Stimulated activated CD8-positive, alpha-beta memory T cell treated with anti-CD3 and anti-CD28 coated beads, Interleukin-2, amount 100 ng/mL, for 48 hours (primary cell): Measurements from ENCODE around the gene CCDC136.
A peak's percentile ranks its signal among the peaks of the same experiment; 100 is the strongest.

Source experiments
- DNase-seq, 2 donors: peaks; one replicate each; pipeline ENCODE4 v3.0.0-alpha.2; 2020; ENCODE audit warnings: low read depth in 2 of 2

CCDC136 gene

GRCh38 chr7:128831994-128832879 lies 40.5 kb downstream of the CCDC136 start:
- no peak for DNase-seq

GRCh38 chr7:128832880-128833147 lies 41.0 kb downstream of the CCDC136 start:
- DNase-seq, result no peak

GRCh38 chr7:128833148-128833945 lies 41.6 kb downstream of the CCDC136 start:
- no peak for DNase-seq

GRCh38 chr7:128833946-128834325 lies 42.2 kb downstream of the CCDC136 start:
- no peak for DNase-seq

- DNase-seq, result no peak
These were observed 43.5 kb downstream of the CCDC136 start for GRCh38 chr7:128835231-128835751.

- DNase-seq, result no peak
These were observed 44.2 kb downstream of the CCDC136 start for GRCh38 chr7:128835790-128836641.

- no peak for DNase-seq
These were observed 45.1 kb downstream of the CCDC136 start for GRCh38 chr7:128836729-128837348.

- DNase-seq, result no peak
These were observed 45.8 kb downstream of the CCDC136 start for GRCh38 chr7:128837521-128837921.

GRCh38 chr7:128838109-128838779 lies 46.5 kb downstream of the CCDC136 start:
- DNase-seq, result no peak

GRCh38 chr7:128838981-128839731 lies 47.4 kb downstream of the CCDC136 start:
- DNase-seq, result no peak

GRCh38 chr7:128839751-128840177 lies 48.0 kb downstream of the CCDC136 start:
- DNase-seq, result no peak

- no peak for DNase-seq
These were observed 48.8 kb downstream of the CCDC136 start for GRCh38 chr7:128840326-128841170.

- DNase-seq, result no peak
These were observed 49.5 kb downstream of the CCDC136 start for GRCh38 chr7:128841171-128841690.

- DNase-seq, result peak; percentile 41 to 57
These were observed 50.3 kb downstream of the CCDC136 start for GRCh38 chr7:128841921-128842673.

- no peak for DNase-seq
These were observed 51.2 kb downstream of the CCDC136 start for GRCh38 chr7:128842674-128843641.

GRCh38 chr7:128843938-128844621 lies 52.3 kb downstream of the CCDC136 start:
- no peak for DNase-seq
